Cardiac ventricle fibroblast (primary cell): ENCODE measurements around the gene TRIP6. TPM values are rescaled to one million over a fixed set of nuclear protein-coding genes. Genes with fewer than 3 reads are reported as not detected.

ENCODE experiments used
- total RNA-seq: library from RNA; depleted of rRNA; stranded (reverse); fragments of >200 nt; gene quantifications from 2 replicates; pipeline ENCODE4 v1.2.3, GENCODE V29; 2015

Gene TRIP6, protein sequence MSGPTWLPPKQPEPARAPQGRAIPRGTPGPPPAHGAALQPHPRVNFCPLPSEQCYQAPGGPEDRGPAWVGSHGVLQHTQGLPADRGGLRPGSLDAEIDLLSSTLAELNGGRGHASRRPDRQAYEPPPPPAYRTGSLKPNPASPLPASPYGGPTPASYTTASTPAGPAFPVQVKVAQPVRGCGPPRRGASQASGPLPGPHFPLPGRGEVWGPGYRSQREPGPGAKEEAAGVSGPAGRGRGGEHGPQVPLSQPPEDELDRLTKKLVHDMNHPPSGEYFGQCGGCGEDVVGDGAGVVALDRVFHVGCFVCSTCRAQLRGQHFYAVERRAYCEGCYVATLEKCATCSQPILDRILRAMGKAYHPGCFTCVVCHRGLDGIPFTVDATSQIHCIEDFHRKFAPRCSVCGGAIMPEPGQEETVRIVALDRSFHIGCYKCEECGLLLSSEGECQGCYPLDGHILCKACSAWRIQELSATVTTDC
- 84.1 and 115 TPM in 2 replicates for total RNA-seq

DNA sequence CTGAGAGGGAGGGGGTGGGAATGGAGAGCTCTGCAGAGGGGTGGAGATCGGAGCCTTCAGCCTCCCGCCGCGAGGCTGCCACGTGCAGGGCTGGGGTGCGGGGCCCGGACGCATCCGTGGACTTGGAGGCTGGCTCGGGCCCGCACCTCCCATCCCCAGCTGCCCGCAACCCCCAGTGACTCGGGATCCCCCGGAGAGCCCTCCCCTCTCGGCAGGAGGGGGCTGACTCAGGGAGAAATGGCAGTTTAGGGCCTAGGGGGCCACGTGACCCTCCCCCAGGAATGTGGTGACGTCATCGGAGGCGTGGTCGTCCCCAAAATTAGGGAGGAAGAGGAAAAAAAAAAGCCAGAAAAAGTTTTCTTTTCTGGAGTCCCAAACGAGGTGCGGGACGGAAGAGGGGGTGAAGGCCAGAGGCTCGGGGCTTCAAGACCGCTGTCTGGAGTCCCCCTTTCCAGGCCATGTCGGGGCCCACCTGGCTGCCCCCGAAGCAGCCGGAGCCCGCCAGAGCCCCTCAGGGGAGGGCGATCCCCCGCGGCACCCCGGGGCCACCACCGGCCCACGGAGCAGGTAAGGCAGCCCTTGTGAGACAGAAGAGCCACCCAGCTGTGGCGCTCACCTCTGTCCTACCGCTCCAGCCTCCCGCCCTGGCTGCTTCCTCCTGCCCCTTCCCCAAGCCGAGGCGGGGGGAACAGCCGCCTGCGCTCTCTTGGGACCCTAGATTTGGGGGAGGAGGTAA is at the start of gene TRIP6:
TSS of gene TRIP6 (plus strand) at position 348 of the 736 bp plus-strand sequence. CDS start at position 459, 111 bp downstream.

DNA sequence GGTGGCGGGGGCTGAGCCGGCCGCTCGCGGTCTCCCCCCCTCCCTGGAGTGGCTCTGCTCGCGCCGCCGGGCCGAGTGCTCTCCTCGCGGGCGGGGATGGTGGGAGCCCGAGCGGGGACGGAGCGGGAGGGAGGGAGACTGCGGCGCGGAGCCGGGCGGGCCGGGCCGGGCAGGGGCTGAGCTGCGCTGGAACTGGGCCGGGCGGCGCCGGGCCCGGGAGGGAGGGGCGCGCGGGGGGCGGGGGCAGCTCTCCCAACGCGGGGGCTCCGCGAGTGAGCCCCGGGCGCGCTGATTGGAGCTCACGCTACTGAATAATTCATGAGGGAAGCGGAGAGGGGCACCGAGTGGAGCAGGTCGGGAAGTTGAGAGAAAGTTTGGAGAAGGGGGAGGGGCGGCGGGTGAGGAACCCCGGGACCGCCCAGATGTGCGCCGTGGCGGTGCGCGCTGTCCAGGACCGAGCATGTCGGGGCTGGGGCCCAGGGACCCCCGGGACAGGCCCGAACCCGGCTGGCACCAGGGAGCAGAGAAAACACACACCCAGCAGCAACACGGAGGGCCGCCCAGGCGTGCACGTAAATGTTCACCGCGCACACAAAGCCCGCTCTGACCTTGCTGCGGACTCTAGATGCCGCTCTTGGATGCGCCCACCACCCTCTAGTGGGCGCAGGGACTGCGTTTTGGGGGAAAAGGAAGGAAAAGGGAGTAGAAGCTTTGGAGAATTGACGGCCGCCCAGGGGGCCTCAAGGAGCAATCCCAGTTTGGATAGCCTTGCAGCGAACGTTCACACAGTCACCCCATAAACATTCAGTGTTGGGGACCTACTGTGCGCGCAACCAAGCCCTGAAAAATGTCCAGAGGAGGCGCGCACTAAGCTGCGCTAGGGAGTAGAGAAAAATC is 39.6 kb upstream of the TRIP6 start, which contains the start of gene EPHB4:
TSS of gene EPHB4 (minus strand) at position 194 of the 897 bp plus-strand sequence. CDS start 493 bp downstream, outside the sequence.

DNA sequence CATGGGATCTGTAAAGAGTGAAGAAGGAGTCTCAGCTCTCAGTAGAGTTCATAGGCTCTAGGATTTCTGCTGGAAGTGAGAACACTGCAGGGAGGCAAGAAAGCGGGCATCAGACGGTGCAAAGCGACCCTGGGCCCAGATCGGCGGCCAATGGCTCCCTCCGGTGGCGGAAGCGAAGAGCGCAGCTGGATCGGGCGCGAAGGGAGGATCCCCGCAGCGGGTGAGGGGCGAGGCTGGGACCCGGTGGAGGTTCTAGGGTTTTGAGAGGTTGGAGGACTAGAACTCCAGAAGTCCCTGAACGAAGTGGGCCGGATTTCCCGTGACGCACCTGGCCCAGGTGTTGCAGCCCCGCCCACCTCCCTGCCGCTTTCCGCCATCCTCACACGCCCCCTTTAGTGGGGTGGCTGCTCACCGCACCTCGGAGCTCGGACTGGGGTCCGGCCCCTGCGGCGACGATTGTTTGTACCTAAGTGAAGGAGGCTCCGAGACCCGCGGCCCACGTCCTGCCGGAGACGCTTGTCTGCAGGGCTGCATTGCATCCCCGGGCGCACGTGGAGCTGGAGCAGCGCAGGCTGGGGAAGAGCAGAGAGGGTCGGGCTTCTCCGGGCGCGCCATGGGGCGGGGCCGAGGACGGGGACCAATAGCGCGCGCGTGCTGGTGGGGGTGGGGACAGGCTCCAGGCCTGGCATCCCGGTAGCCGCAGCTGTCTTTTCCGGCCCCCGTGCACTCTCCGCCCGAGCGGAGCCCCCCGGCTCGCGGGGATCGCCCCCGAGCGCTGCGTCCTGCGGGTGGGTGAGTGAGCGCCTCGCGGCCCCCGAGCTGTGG is 14.9 kb upstream of the TRIP6 start, which contains the start of gene SLC12A9:
TSS of gene SLC12A9 (plus strand) at position 666 of the 825 bp plus-strand sequence. CDS start 1,485 bp downstream, outside the sequence.

DNA sequence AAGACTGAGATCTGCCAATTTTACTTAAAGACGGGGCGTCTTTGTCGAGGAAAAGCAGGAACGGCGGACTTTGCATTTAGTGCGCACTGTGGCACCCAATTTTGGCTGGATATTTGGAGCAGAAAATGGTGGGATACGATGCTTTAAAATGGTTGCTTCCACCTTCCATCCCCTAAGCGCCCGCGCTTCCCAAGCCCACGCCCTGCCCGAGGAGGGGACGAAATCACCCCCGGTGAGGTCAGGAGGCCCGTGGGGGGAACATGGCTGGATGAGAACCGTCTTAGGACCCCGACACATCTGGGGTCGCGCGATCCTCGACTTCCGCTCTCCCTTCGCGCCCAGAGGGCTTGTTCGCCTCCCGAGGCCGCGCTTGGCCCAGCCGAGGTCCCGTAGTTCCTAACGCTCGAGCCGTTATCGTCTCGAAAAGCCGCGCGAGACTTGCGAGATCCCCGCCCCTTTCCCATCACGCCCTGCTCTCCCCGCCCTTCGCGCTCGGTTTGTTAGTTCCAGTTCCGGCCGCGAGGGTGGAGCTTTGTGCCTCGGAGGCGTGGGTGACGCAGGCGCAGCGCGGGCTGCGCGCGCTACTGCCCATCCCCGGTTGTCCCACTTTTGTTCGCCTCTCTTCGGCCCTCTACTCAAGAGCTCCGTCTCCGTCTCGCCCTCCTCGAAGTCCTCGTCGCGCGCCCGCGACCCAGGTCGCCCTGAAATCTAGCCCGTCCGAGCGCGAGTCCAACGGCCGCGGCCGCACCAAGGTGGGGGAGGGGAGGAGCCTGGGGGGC is 7.6 kb downstream of the TRIP6 start, which contains the start of gene SRRT:
TSS of gene SRRT (plus strand) at position 527 of the 779 bp plus-strand sequence. CDS start 488 bp downstream, outside the sequence.

DNA sequence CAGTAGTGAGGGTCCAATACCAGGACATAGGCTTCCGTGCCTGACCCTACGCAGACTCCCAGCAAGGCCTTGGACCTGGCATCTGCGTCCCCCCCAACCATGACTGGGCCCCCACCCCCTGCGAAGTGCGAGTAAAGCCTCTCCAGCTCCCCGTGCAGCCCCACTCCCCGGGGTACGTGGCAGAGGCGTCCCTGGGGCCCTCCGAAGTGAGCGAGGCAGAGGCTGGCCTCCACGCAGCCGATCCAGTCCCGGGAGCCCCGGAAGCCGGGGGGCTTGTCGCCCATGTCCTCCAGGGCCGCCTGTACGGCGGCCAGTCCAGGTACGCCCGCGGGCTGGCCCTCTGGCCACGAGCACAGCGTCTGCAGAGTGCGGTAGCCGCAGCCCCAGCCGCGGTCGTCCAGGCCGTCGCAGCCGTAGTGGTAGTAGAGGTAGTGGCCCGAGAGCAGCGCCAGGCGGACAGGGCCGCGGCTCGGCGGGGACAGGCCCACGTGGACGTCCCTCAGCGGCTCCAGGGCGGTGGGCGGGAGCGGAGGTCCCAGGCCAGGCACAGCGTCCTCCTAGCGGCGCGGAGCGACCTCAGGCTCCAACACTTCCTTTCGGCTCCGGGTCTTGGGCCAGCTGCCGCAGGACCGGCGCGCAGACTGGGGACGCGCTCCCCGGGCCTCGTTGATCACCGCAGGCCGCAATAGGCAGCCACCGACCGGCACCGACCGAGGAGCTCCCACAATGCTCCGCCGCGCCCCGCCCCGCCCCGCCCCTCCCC is 22.0 kb downstream of the TRIP6 start, which contains the start of gene UFSP1:
TSS of gene UFSP1 (minus strand) at position 728 of the 763 bp plus-strand sequence. CDS start at position 284, 444 bp downstream.

DNA sequence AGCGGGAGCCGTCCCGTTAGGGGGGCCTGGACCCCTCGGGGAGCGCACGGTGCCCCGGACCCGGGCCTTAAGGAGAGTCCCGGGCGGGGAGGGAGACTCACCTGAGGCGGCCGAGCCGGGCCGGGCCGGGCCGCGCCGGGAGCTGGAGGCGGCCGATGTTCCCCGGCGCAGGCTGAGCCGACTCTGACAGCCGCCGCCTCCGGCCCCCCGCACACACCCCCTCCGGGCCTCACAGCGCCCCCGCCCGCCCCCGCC is 28.4 kb downstream of the TRIP6 start, which contains the start of gene ACHE:
TSS of gene ACHE (minus strand) at position 188 of the 255 bp plus-strand sequence. CDS start 1,656 bp downstream, outside the sequence.

Other genes starting within 250 kb of the TRIP6 start
- gene TFR2, start 225.8 kb upstream of the TRIP6 start, total RNA-seq: 1.4 TPM in 1 of 2 replicates, not detected in the other
- gene ACTL6B, start 210.9 kb upstream of the TRIP6 start, total RNA-seq: not detected in 2 replicates
- 134 and 160 TPM in 2 replicates for gene GNB2, start 193.6 kb upstream of the TRIP6 start, total RNA-seq
- 9.1 and 11.0 TPM in 2 replicates for gene GIGYF1, start 173.1 kb upstream of the TRIP6 start, total RNA-seq
- 22.4 and 26.2 TPM in 2 replicates for gene POP7, start 161.3 kb upstream of the TRIP6 start, total RNA-seq
- gene EPO, start 146.9 kb upstream of the TRIP6 start, total RNA-seq: not detected in 2 replicates
- not detected in 2 replicates for gene ZAN, start 133.8 kb upstream of the TRIP6 start, total RNA-seq
- 22.8 and 29.5 TPM in 2 replicates for gene EPHB4, start 39.9 kb upstream of the TRIP6 start, total RNA-seq
- gene SLC12A9, start 14.7 kb upstream of the TRIP6 start, total RNA-seq: 12.7 and 18.8 TPM in 2 replicates
- 35.5 and 36.9 TPM in 2 replicates for gene SRRT, start 7.7 kb downstream of the TRIP6 start, total RNA-seq
- 2.5 and 7.7 TPM in 2 replicates for gene UFSP1, start 22.3 kb downstream of the TRIP6 start, total RNA-seq
- not detected in 2 replicates for gene ACHE, start 28.5 kb downstream of the TRIP6 start, total RNA-seq
- gene MUC3A, start 82.1 kb downstream of the TRIP6 start, total RNA-seq: not detected in 2 replicates
- 0.54 TPM in 1 of 2 replicates, not detected in the other for gene MUC12, start 102.2 kb downstream of the TRIP6 start, total RNA-seq
- not detected in 2 replicates for gene MUC17, start 152.7 kb downstream of the TRIP6 start, total RNA-seq
- 12.6 and 13.3 TPM in 2 replicates for gene TRIM56, start 218.1 kb downstream of the TRIP6 start, total RNA-seq